GM12878 (cell line): ENCODE data around the gene TNRC18.

Source experiments
- ATF2 ChIP-seq: IDR thresholded peaks from 2 replicates; pipeline ENCODE4 v1.6.1; 2012; ENCODE audit warnings: low read length, inconsistent platforms
- EP300 ChIP-seq, 2 experiments: fragments of 150-350 bp in 1 of 2; IDR thresholded peaks; 2 replicates each; pipeline ENCODE4 v1.6.1; 2011 to 2012; ENCODE audit warnings: low read depth in 2 of 2, low read length in 2 of 2, borderline replicate concordance in 1 of 2, improper control_type of control experiment in 1 of 2, inconsistent platforms in 1 of 2; ENCODE audit not compliant: control insufficient read depth in 1 of 2
- ETV6 ChIP-seq, 2 experiments: fragments of 450-650 bp in 1 of 2; IDR thresholded peaks in 1 of 2; conservative IDR thresholded peaks in 1 of 2; 2 replicates each; pipeline ENCODE4 v1.6.1; 2014; ENCODE audit warnings: antibody characterized with exemption in 1 of 2, borderline replicate concordance in 1 of 2, low read depth in 1 of 2, mild to moderate bottlenecking in 1 of 2, moderate library complexity in 1 of 2
- POLR2A ChIP-seq: IDR thresholded peaks from 2 replicates; pipeline ENCODE4 v1.6.1; 2011; ENCODE audit warnings: low read depth, mild to moderate bottlenecking, low read length

GRCh38 chr7:5414916-5415315 lies 8.7 kb downstream of the TNRC18 start:
- TF ChIP-seq ATF2 (no peak), EP300 (IDR thresholded peaks at IDR 0.05; ENCODE audit: borderline replicate concordance in 1 of 2, control insufficient read depth in 1 of 2, low read depth in 2 of 2, low read length in 2 of 2) (no peak), ETV6 (conservative IDR thresholded peaks at IDR 0.05 in 1 of 2, IDR thresholded peaks at IDR 0.05 in 1 of 2; ENCODE audit: borderline replicate concordance in 1 of 2, low read depth in 1 of 2) (no peak), POLR2A (no peak)
